HG02588 (cell line): ENCODE results near the gene ACRBP.
"Not testable (repeated sequence)": the region's sequence is repeated elsewhere in the genome, so short reads cannot be mapped to it uniquely, and the experiment has no call there.

Source experiments
- ATAC-seq: cut with Tn5 transposase; IDR thresholded peaks from one replicate; pipeline ENCODE4 v1.9.1; 2021; ENCODE audit warnings: mild to moderate bottlenecking, moderate library complexity; ENCODE audit not compliant: unreplicated experiment

ACRBP gene

DNA sequence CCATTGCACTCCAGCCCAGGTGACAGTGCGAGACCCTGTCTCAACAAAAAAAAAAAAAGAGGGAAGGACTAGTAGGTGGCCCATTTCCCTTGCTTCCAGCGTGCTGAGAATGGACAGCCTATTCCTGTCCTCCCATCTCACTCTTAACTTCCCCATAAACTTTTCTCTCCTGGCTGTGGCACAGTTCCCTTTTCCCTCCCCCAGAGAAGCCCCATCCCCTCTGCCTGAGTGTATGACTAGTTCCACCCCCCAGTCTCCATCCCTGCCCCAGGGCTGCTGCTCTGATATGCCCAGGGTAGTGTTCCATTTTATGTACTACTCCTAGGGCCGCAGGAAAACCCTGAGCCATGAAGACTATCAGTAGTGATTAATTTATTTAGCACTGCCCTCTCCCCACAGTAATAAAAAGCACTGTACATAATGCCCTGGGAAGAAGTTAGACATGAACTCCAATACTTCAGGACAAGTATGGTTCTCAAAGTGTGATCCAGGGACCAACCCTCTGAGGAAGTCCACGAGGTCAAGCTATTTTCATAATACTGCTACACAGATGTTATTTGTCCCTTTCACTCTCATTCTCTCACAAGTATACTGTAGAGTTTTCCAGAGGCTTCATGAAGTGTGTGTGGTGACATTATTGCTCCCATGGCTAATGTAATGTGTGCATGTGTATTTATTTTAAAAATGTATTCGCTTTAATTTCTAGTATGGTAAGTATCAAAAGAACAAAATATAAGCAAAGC, 28.6 kb downstream of the ACRBP start:
- no peak for ATAC-seq

DNA sequence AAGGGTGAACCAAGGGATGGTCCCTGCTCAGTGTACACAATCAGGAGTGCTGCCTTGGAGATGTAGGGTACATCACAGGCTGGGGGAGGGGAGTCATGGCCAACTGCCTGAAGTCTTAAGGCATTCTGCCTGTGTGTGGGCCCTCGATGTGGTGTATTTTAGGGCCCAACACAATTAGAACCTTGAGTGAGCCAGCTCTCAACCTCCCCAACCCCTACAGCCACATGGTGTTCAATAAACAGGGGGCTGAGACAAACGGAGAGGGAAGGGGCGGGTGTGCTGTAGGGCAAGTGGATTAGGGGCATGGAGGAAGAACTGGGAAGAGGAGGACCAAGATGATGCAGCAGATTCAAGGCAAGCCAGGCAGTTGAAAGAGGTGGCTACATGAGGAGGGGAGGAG, 31.4 kb downstream of the ACRBP start:
- ATAC-seq = no peak

DNA sequence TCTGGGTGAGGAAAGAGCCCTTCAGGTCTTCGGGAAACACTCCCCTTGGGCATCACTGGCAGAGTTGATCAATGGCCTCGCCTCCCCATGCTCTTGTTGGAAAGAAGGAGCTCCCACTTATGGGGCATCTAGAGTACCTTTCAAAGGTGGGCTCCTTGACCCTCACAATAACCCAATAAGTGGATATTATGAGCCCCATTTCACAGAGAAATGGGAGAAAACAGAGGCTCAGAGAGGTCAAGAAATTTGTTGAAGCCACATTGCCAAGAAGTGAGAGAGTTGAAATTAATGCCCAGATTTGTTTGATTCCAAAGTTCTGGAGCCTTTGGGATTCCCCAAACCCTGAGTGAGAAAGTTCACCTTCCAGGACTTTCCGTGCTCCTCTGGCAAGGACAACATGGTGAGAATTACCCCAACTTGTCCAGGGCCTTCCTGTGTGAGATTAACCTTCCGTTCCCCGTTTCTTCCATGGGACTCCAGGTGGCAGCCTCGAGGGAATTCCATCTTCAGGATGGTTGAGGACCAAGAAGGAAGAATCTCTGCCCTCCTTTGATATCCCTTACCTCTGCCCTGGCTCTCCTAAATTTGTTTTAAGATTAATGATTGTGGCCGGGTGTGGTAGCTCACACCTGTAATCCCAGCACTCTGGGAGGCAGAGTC, 32.6 kb downstream of the ACRBP start:
- ATAC-seq = no peak

DNA sequence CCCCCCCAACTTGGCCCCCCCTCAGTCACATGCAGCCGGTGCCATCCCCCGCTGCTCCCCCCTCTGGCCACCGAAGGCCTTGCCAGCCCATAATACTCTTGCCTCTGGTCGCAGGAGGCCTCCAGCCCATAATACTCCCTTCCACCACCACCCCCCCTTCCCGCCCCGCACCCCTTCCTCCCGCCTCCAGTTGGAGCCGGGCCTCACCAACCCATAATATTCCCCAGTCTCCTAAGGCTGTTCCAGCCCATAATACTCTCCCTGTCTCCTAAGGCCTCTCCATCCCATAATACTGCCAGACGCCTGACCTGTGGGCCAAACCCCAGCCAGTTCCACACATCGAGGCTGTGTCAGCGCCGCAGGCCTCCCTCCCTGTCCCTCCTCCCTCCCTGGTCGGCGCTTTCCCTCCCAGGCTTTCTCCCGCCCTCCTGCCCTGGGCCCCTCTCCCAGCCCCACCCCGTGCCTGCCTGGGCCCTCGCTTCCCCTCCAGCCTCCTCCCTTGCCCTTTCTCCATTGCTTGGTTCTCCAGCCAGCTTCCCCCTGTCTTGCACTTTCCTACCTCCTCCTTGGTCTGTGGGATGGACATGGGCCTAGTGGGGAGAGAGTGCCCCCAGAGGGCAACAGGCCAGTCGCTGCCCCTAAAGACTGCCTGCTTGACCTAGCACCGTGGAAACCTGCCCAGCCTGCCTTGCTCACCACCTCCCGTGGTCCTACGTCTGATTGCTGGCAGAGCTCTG, 33.3 kb downstream of the ACRBP start:
- ATAC-seq = no peak

DNA sequence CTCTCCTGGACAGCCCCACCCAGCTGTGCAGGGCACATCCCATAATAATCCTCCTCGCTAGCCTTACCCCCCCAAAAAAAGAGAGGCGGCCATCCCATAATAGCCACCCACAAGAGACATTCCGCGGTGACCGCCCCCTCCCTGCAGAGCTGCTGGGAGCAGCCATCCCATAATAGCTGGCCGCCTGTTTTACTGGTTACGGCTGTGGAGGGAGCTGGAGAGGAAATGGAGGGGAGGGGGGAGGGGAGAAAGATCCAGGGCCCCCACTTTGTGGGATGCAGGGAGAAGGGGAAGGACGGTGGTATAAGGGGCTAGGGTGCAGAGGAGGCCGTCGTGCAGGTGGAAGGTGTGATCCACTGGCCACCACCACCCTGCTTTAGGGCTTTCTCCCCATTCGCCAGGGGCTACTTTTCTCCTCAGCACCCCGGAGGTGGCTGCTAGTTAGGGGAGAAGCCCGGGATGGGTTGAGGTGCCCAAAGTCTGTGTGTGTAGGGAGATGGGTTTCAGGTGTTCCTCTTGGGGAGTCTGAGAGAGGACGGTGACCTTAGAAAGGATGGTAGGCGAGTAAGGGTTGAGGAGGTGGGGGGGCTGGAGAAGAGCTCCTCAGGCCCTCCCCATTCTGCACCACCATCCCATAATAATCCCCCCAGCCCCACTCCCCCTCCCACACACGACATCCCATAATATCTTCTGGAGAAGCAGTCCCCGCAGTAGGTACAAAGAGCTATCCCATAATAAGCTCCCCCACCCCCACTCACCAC, 34.0 kb downstream of the ACRBP start:
- ATAC-seq = no peak

DNA sequence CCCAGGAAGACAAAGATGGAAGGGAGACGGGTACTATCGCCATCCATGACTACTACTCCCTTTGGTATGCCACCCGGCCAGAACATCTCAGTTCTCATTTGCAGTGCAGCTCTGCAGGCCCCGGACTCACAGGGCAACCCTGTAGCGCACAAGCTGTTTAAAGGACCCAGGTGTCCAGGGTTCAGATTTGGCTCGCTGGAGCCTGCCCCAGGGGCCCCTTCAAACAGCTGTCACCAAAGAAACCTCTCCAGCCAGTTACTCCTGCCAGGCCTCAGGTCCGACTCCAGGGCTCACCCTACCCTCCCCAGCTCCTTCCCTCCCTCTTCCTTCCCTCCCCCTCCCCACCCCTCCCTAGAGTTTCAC, 34.6 kb downstream of the ACRBP start:
- no peak for ATAC-seq

DNA sequence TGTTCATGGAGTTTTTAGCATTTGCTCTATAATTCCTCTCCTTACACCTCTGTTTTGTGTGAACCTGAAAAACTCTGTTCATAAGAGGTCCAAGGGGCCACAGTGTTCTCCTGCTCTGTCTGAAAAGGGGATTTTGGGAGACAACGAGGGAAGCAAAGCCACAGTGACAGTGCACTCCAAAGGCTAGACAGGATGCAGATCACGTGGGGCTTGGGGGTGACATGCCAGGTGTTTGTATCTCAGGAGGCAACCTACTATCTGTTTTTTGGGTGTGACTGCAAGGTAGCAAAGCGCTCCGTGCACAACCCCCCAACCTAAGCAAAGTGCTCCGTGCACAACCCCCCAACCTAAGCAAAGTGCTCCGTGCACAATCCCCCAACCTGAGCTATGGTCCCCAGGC, 35.0 kb downstream of the ACRBP start:
- ATAC-seq = no peak

DNA sequence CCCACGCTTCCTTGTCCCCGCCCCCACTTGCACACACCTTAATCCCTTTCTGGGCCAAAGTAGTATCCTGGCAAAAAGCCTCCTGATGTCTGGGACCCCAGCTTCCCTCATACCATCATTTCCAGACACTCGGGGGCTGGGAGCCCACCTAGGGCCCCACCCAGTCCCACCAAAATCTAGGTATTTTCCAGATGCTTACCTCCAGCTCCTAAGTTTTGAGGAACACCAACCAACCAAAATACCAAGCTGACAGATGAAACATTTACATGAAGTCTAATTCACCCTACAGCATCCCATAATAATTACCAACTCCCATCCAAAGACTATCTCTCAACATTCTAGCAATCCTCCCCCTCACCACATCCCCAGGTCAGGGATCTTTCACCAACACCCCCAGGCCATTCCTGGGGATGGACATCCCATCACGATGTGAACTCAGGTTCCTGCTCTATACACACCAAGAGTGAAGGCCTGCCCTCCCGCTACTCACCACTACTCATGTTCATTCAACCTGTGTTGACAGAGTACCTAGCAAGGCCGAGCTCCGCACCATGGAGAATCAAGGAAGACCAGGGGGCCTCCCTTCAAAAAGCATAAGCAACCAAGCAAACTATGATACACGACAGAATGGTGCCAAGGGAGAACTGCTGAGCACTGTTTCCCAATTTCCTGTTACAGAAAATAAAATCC, 38.5 kb downstream of the ACRBP start:
- ATAC-seq = no peak

DNA sequence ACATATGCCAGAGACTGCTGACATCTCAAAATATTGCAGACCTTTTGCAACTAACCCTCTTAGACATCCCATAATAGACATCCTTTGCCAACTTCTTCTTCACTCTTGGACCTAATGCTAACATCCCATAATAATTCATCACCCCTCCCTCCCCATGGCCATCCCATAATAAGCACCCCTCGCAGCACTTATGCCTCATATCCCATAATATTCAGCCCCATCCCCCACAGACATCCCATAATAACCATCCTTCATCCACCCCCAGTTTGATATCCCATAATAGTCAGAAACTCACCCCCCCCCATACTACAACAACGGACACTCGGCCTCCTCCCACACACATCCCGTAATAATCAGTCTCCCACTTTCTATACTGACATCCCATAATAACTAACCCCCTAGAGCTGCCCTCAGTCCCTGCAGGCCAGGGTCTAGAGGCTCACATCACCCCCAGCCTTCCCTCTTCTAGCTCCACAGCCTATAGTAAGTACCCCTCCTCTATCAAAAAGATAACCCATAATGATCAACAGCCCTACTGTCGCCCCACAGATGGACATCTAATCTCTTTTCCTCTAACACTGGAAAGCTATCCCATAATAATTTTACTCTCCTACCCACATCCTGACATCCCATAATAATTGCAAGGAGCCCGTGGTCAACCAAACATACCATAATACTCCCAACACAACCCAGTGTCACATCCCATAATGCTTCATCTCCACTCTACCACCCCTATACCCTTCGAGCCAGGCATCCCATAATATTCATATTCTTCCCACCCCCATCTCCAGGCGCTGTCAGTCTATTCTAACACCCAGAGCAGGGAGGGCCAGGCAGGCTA, 39.3 kb downstream of the ACRBP start:
- no peak for ATAC-seq

DNA sequence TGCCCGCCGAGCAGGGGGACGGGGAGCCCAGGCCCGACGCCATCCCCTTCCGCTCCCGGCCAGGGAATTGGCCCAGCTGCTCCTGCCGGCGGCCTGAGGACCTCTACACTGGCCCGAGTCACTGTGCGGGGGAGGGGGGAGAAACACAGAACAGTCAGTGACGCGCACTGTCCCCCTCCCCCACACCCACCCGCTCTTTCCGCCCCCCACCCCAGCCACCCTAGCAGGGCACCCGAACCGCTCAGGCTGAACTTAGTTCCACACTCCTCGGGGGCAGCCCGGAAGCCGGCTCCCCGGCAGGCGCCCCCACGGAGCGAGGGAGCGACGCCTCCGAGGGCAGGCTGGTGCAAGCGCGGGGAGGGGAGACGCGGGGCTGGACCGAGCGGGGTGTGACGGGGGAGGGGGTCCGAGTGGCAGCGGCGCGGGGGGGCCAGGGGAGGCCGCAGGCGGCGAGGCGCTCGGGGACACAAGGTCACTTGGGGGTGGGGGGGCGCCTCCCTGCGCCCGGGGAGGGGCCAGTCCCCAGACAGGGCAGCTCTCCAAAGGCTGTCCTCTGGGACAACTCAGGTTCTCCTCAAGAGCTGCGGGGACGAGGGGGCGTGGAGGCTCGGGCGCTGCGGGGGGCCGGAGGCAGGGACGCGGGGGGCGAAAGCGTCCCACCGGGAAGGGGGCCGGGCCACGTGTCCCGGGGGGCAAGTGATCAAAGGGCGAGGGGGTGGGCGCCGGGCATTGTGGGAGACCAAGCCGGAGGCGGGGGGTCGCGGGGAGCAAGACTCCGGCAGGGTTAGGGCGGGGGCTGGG, 40.7 kb downstream of the ACRBP start:
- ATAC-seq = no peak

DNA sequence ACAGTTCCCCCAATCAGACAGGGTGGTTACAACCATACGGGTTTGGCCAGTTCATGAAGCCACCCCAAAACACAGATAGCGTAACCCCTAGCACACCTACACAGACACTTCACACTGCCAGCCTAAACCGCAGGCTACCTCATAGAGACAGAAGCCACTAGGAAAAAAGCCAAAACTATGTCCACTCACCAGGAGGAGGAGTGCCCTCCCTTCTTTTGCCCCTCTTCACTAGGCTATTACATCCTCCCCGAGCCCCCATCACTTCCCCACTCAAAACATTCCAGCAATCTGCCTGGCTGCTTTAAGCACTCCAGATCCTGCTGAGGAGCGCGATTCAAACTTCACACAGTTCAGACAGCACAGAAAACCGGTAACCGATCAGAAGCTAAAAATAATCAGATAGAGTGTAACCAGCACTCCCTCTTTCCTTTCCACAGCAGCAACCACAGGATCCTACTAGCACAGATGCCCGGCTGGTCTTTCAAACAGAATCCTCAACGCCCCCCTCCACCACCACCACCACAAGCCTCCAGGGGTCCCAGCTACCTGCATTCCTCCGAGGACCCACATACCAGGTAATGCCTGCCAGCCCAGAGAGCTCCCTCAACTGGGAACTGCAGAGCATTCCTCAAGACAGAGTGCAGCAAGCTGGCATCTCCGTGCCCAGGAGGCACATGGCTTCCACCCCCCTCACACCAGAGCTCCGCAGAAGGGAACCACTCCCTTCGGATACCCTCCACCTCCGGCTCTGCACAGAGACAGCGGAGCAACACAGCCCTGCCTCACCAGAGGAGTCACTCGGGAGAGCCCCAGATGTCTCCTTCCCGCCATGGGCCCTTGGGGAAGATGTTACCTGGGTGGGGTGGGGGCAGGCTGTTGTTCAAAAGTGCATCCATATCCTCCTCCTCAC, 41.6 kb downstream of the ACRBP start:
- no peak for ATAC-seq

DNA sequence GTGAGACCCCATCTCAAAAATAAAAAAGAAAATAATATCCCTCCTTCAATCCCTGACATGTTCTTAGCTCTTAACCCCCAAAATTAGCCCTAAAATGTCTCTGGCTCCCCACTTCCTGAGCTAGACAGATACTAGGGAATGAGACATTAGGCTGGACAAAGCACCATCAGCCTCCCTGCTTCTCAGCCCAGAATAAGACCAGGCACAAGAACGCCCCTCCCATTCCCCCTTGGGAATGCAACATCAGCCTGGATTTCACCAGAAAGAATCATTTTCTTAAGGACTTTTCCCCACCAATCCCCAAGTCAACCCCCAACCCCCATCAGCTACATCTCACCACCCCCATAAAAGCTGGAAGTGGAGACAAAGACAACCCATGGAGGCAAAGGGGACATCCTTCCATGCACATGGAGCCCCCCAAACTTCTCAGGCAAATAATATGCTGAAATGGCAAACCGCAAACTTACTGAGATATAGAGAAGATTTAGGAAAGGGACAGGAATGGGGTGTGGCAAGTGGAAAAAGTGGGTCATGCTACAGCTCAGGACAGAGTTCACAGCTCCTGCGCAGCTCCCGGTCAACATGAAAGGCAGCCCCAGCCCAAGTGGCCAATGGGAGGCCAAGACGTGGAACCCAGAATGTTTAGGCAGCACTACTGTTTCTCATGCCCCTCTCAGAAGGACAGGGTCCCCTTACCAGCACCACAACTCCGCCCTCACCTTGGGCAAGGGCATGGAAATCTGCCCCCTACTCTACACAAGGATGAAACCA, 42.8 kb downstream of the ACRBP start:
- no peak for ATAC-seq

DNA sequence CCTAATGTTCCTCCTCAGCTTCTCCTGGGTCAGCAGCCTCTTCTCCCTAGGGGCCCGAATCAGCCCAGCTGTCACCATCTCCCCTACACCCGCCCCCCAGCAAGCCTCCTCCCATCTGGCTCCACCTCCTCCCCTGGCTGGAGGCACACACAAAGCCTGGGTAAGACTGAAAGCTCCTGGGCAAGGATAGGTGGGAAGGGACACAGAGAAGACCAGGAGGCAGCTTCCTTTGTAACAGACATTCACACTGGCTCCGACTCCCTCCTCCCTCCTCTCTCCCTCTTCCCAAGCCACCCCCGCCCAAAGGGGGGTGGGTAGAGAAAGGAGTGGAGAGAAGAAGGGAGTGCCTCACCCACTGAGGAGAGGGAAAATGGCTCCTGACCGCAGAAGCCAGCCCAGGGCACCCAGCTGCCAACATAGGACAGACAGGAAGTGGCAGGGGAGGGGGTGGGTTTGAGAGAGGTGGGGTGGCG, 44.1 kb downstream of the ACRBP start:
- no peak for ATAC-seq

DNA sequence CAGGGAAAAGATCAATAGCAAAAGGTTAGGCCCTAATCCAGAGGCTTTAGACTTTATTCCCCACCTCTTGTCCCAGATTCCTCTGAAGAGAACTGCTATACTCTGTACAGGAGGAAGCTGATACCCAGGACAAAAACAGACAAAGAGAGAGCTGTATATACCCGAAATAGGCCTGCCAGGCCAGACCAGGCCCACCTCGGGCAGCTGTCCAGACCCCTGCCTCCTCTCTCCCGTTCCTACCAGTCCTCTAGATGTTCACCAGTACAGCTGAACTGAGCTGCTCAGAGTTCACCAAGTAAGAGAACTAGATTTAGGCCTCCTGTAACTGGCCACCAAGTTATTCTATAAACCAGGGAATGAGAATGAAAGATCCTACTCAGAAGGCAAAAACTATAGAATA, 44.7 kb downstream of the ACRBP start:
- no peak for ATAC-seq

DNA sequence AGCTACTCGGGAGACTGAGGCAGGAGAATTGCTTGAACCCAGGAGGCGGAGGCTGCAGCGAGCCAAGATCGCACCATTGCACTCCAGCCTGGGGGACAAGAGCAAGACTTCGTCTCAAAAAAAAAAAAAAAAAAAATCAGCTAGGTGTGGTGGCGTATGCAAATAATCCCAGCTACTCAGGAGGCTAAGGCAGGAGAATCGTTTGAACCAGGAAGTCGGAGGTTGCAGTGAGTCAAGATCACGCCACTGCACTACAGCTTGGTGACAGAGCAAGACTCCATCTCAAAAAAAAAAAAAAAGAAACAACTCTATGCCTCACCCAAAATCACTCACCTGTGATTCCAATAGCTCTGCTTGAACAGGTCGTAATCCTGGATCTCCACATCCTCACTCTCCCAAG, 51.6 kb downstream of the ACRBP start:
- not testable (repeated sequence) for ATAC-seq

DNA sequence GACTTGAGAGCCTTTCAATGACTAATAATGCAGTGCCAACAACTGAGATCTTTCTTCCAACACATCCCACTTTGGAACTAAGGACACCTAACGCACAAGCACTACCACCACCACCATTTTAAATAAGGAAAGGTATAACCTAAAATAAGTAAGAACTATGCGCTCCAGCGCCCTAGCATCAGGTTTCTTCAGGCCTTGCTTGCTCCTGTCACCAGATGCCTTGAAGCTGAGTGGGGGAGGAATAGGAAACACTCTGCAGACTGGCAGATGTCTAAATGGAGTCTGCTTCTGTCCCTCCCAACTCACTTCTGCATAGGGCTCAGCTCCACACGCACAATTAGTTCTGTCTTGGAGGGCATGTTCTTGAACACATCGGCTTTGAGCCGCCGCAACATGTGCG, 55.1 kb downstream of the ACRBP start:
- ATAC-seq = no peak
